Activated CD4-positive, alpha-beta T cell treated with anti-CD3 and anti-CD28 coated beads, Interleukin-2, amount 10 ng/mL, durations not matched to agents 7 days and 5 days (primary cell): ENCODE data around the gene MTFP1. TPM values are rescaled to one million over a fixed set of nuclear protein-coding genes. Genes with fewer than 3 reads are reported as not detected.
A peak's percentile ranks its signal among the peaks of the same experiment; 100 is the strongest.

ENCODE experiments used
- CTCF ChIA-PET: fragments of 350-600 bp; sonication (Branson Sonifier 250); formaldehyde crosslinking; loops from one replicate; lab custom pipeline; 2021; ENCODE audit warnings: antibody characterized with exemption; lab: Charles Lee
- POLR2A ChIA-PET: fragments of 350-600 bp; sonication (Branson Sonifier 250); formaldehyde crosslinking; loops from one replicate; lab custom pipeline; 2021; ENCODE audit warnings: antibody characterized with exemption; lab: Charles Lee
- DNase-seq: peaks from one replicate; pipeline ENCODE4 v3.0.0-alpha.2; 2020
- H3K27ac Mint-ChIP-seq: one replicate; pipeline ENCODE4 v1.8.0; 2021; ENCODE audit warnings: mild to moderate bottlenecking, moderate library complexity, mixed read lengths
- H3K27me3 Mint-ChIP-seq: one replicate; pipeline ENCODE4 v1.8.0; 2021; ENCODE audit warnings: mixed read lengths
- H3K36me3 Mint-ChIP-seq: one replicate; pipeline ENCODE4 v1.8.0; 2021; ENCODE audit warnings: low read depth, mixed read lengths
- H3K4me1 Mint-ChIP-seq: one replicate; pipeline ENCODE4 v1.8.0; 2021; ENCODE audit warnings: mixed read lengths
- H3K4me3 Mint-ChIP-seq: one replicate; pipeline ENCODE4 v1.8.0; 2021; ENCODE audit warnings: mild to moderate bottlenecking, moderate library complexity, mixed read lengths
- H3K9me3 Mint-ChIP-seq: one replicate; pipeline ENCODE4 v1.8.0; 2021; ENCODE audit warnings: mixed read lengths
- total RNA-seq, 2 experiments: library from RNA; stranded (reverse); gene quantifications; one replicate each; pipeline ENCODE4 v1.2.3, GENCODE V29; 2021

The MTFP1 gene
- total RNA-seq, 2 experiments from 2014 or later: 34.5 to 40.0 TPM

DNA sequence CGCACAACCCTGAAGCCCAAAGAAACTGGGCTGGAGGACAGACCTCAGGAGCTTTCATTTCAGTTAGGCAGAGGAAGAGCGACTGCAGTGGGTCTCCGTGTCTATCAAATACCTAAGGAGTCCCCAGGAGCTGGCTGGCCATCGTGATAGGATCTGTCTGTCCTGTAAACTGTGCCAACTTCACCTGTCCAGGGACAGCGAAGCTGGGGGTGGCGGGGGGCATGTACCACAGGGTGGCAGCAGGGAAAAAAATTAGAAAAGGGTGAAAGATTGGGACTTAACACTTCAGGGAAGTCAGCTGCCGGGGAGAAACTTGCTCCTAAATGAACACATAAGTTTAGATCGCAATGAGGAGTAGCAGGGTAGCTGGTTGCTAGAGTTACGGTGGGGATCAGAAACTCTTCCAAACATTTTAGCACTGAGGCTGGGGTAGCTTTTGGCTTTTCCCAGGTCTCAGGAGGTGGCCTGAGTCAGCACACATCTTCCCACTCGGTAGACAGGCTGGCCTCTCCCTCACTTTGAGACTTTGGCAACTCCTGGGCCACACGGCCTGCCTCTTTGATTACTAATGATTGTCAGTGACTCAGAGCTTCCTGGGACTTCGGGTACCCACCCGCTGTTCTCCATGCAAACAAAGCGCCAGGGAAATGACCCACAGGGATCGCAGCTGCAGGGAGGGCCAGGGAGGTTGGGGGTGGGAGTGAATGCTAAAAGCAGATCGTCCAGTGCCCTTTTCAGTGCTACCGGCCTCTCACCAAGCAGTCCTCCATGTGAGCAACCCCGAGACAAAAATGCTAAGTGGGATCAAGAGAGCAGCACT is 2.9 kb upstream of the MTFP1 start:
- CTCF ChIA-PET: interaction anchor here (0.5 to 7.4 kb wide), 11 partner anchors 8 to 1656 kb away, joined by 3 to 91 read pairs (median 10); partner anchors contain the start of genes CASTOR1, RNF215 and SEC14L2
- H3K4me1 Mint-ChIP-seq: peaks cover 62% of the 10 kb centered on the region

DNA sequence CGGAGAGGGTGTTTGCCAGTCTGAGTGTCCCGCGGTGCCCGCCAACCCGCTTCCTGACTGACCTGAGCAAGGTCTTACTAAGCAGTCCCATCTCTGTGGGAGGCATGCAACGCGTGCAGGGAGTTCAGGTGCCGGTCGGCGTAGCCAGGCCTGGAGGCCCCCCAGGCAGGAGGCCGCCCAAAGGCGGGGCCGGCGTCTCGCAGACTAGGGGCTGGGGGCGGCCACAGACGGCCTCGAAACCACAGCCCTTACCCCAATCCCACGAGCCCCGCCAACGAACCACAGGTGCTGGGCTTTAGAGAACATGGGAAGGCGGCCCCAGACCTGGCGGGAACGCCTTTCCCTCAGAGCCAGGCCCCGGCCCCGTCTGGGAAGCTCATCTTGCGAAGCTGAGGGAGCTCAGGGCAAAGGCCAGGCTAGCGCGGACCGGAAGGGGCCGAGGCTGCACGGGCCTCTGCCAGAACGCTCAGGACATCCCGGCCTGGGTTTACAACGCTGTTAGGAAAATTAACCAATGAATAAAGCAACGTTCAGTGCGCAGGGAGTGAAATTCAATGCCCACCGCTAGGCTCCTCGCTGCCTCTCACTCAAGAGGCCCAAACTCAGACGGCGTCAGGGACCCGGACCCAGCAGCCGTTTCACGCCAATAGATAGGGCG is 2.1 kb upstream of the MTFP1 start:
- peaks cover 63% of the 10 kb centered on the region for H3K4me1 Mint-ChIP-seq
- POLR2A ChIA-PET: interaction anchor here (0.7 to 1.0 kb wide), 2 partner anchors 21 to 245 kb away, joined by 3 read pairs; no protein-coding TSS in a partner anchor
- peaks cover 36% of the 10 kb centered on the region for H3K36me3 Mint-ChIP-seq
- H3K27me3 Mint-ChIP-seq: no peaks in the 10 kb centered on the region
- peak overlapping the region; percentile 99 for H3K27ac Mint-ChIP-seq
- CTCF ChIA-PET: interaction anchor here (0.8 to 7.4 kb wide), 13 partner anchors 9 to 135 kb away, joined by 3 to 91 read pairs (median 12); partner anchors contain the start of genes CASTOR1, CCDC157, RNF215 and SEC14L2
- peak; percentile 41 for DNase-seq
- peak overlapping the region; percentile 99 for H3K4me3 Mint-ChIP-seq
- H3K9me3 Mint-ChIP-seq: no peaks in the 10 kb centered on the region

More for the DNA sequence above, 2.9 kb upstream of the MTFP1 start:
- H3K36me3 Mint-ChIP-seq: peaks cover 38% of the 10 kb centered on the region
- POLR2A ChIA-PET: interaction anchor here (0.7 to 1.0 kb wide), 3 partner anchors 12 to 30 kb away, joined by 3 to 5 read pairs (median 3); no protein-coding TSS in a partner anchor
- no peaks in the 10 kb centered on the region for H3K27me3 Mint-ChIP-seq
- peak; percentile 12 for DNase-seq
- no peaks in the 10 kb centered on the region for H3K9me3 Mint-ChIP-seq
- H3K4me3 Mint-ChIP-seq: peak overlapping the region; percentile 99
- peak overlapping the region; percentile 99 for H3K27ac Mint-ChIP-seq

DNA sequence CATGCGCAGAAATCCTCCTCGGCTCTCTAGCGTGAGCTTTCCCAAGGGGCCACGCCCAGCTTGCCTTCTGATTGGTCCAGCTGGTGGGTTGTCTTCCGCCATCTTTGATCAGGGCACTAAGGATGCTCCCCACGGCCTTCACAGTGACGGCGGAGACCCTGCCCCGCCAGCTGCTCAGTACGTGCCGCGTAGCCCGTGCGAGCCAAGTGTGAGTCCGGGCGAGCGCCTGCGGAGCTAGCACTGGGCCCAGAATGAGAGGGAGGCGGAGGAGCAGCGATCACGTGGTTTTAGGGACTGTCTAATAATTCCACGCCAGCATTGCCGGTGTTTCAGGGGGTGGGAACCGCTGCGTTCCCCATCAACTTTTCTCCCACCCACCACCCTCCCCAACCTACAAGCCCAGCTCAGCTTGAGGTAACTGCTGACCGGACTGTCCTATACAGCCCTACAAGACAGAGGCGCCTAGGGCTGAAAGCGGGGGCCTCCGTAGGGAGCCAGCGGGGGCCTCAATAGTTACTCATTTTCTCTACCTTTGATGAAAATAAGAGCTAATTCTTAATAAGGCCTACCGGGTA is 1.5 kb upstream of the MTFP1 start:
- ChIA-PET CTCF (interaction anchor here (0.5 to 7.4 kb wide), 15 partner anchors 9 to 390 kb away, joined by 3 to 91 read pairs (median 6); partner anchors contain the start of genes CASTOR1, CCDC157, RNF215 and SEC14L2), POLR2A (interaction anchor here (0.7 to 1.0 kb wide), 3 partner anchors 21 to 246 kb away, joined by 3 read pairs; partner anchors contain the start of gene SEC14L2)
- Mint-ChIP-seq H3K27ac (peak overlapping the region; percentile 99), H3K27me3 (no peaks in the 10 kb centered on the region), H3K36me3 (peaks cover 38% of the 10 kb centered on the region), H3K4me1 (peaks cover 63% of the 10 kb centered on the region), H3K4me3 (peak overlapping the region; percentile 99), H3K9me3 (no peaks in the 10 kb centered on the region)
- peak; percentile 100 for DNase-seq

DNA sequence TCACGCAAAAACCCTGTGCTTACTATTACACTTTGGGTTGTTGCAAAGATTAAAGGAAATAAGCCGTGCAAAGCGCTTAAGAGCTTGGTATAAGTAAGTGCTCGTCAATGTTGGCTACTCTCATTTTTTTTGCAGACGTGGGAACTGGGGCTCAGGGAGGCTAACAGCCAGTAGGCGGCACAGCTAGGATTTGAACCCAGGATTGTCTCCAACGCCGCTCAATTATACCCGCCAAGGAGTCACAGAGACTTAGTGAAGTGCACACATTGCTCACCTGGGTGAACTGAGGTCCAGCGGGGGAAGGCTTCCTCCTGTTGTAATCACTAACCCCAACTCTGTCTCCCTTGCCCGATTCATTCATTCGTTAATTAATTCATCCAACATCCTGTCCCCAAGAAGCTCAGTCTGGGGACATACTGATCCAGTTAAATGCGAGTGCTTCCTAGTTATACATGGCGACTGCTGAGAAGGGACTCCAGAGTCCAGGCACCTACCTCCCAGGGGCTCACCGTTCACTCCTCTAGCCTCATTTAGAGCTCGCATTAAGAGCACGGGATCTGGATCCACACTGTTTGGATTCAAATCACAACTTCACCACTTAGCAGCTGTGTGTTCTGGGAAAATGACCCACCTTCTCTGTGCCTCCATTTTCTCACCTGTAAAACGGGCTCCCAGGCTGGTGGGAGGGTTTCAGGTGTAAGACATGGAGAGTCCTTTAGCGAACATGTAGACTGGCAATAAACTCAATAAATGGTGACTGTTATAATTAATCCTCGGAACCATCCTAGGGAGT is 838 bp upstream of the MTFP1 start:
- Mint-ChIP-seq H3K27ac (peak overlapping the region; percentile 99), H3K4me3 (peak overlapping the region; percentile 99), H3K4me1 (peaks cover 61% of the 10 kb centered on the region), H3K27me3 (no peaks in the 10 kb centered on the region), H3K9me3 (no peaks in the 10 kb centered on the region), H3K36me3 (peaks cover 35% of the 10 kb centered on the region)
- ChIA-PET CTCF (interaction anchor here (0.5 to 7.4 kb wide), 19 partner anchors 10 to 391 kb away, joined by 3 to 91 read pairs (median 6); partner anchors contain the start of genes CASTOR1, CCDC157, RNF215 and SEC14L2), POLR2A (interaction anchor here (0.7 to 1.0 kb wide), 2 partner anchors 15 to 28 kb away, joined by 3 to 4 read pairs; partner anchors contain the start of gene SEC14L2)
- DNase-seq: peak; percentile 40

- Mint-ChIP-seq H3K27ac (peak overlapping the region; percentile 92), H3K9me3 (no peaks in the 10 kb centered on the region), H3K27me3 (no peaks in the 10 kb centered on the region), H3K4me1 (peaks cover 60% of the 10 kb centered on the region), H3K4me3 (peak overlapping the region; percentile 99), H3K36me3 (peaks cover 37% of the 10 kb centered on the region)
- ChIA-PET POLR2A (interaction anchor here (0.7 to 1.0 kb wide), 2 partner anchors 15 to 29 kb away, joined by 3 to 4 read pairs; partner anchors contain the start of gene SEC14L2), CTCF (interaction anchor here (0.9 to 7.4 kb wide), 14 partner anchors 11 to 160 kb away, joined by 3 to 91 read pairs (median 7); partner anchors contain the start of genes CASTOR1, RNF215 and SEC14L2)
- DNase-seq: no peak
Measured at GRCh38 chr22:30425327-30425615, 297 bp upstream of the MTFP1 start.

DNA sequence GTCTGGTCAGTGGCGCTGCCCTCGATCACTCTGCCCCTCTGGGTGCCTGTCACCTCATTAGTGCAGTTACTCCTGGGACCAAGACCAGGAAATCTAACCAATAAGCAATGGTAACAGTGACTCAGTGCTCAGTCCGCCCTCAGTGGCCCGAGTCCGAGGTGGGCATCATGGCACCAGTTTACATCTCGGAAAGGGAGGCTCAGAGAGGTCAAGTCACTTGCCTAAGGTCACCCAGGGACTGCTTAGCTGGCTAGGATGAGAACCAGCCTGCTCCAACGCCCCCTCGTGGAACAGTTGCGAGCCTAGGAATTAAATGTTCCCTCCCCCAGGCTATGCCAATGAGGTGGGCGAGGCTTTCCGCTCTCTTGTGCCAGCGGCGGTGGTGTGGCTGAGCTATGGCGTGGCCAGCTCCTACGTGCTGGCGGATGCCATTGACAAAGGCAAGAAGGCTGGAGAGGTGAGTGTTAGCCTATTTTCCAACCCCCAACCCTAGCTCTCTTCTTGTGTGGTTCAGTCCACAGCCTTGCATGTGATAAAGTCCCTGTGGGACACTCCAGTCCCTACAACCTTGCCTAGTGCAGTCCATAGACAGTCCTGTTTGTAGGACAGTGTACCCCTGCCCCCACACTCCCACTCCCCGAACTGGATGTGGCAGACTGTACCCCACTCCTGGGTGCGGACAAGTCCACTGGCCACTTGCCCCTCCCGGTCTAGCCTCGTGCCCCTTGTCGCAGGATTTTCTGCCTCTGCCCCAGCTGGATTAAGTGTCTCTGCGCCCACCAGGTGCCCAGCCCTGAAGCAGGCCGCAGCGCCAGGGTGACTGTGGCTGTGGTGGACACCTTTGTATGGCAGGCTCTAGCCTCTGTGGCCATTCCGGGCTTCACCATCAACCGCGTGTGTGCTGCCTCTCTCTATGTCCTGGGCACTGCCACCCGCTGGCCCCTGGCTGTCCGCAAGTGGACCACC is 1.1 kb downstream of the MTFP1 start:
- CTCF ChIA-PET: interaction anchor here (0.5 to 7.4 kb wide), 18 partner anchors 8 to 162 kb away, joined by 3 to 91 read pairs (median 4); partner anchors contain the start of gene SEC14L2
- Mint-ChIP-seq H3K27me3 (no peaks in the 10 kb centered on the region), H3K4me3 (peak overlapping the region; percentile 99), H3K4me1 (peaks cover 46% of the 10 kb centered on the region), H3K36me3 (peaks cover 35% of the 10 kb centered on the region), H3K27ac (peak overlapping the region; percentile 92), H3K9me3 (no peaks in the 10 kb centered on the region)
- peak; percentile 90 for DNase-seq
- POLR2A ChIA-PET: no interaction called here

GRCh38 chr22:30427871-30428270 is 2.3 kb downstream of the MTFP1 start:
- POLR2A ChIA-PET: no interaction called here
- Mint-ChIP-seq H3K27me3 (no peaks in the 10 kb centered on the region), H3K36me3 (peaks cover 30% of the 10 kb centered on the region), H3K9me3 (no peaks in the 10 kb centered on the region), H3K4me1 (peaks cover 34% of the 10 kb centered on the region), H3K27ac (no peak overlapping the region), H3K4me3 (no peak overlapping the region)
- CTCF ChIA-PET: interaction anchor here (1.5 to 7.4 kb wide), 4 partner anchors 8 to 48 kb away, joined by 5 to 91 read pairs (median 6); no protein-coding TSS in a partner anchor
- DNase-seq: no peak

GRCh38 chr22:30429887-30430286 is 4.3 kb downstream of the MTFP1 start:
- H3K36me3 Mint-ChIP-seq: peaks cover 33% of the 10 kb centered on the region
- ChIA-PET CTCF (interaction anchor here (0.6 to 2.7 kb wide), 5 partner anchors 38 to 1551 kb away, joined by 3 to 11 read pairs (median 4); partner anchors contain the start of gene RNF215), POLR2A (no interaction called here)
- peaks cover 33% of the 10 kb centered on the region for H3K4me1 Mint-ChIP-seq
- H3K9me3 Mint-ChIP-seq: no peaks in the 10 kb centered on the region
- H3K4me3 Mint-ChIP-seq: no peak overlapping the region
- no peaks in the 10 kb centered on the region for H3K27me3 Mint-ChIP-seq
- no peak for DNase-seq
- no peak overlapping the region for H3K27ac Mint-ChIP-seq

DNA sequence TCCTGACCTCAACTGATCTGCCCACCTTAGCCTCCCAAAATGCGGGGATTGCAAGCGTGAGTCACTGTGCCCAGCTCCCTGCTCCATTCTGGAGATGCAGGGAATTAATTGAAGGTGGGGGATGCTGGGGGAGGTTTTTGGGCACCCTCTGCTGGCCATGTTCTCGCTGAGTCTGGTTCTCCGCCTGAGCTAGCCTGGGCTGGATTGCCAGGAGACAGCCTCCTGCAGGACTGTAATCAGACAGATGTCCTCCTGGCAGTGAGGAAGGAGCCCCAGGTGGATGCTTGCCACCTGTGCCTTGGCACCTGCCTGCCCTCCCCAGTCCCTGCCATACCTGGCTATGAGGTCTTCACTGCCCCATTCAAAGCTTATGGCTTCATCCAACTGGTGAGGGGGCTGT is 5.4 kb downstream of the MTFP1 start:
- no peak for DNase-seq
- POLR2A ChIA-PET: interaction anchor here (0.5 kb wide), 1 partner anchor 599 kb away, joined by 3 read pairs; no protein-coding TSS in a partner anchor

DNA sequence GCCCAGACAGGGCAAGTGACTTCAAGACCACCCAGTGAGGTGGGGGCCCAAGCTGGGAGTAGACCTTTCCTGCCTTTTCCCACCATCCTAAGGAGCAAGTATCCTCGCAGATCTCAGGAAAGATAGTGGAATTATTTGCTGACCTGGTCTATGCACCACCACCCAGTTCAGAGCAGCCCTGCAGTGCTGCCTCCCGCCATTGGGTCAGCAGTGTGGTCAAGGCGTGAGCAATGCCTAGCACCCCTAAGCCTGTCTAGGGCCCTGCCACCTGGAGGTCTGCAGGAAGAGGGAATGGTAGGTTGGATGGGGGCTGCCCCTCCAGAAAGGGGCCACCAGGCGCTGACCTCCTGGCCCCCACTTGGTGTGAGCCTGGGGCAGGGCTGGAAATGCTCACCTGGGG is 6.5 kb downstream of the MTFP1 start:
- H3K4me3 Mint-ChIP-seq: no peak overlapping the region
- peaks cover 36% of the 10 kb centered on the region for H3K36me3 Mint-ChIP-seq
- CTCF ChIA-PET: interaction anchor here (1.8 to 11.3 kb wide), 3 partner anchors 7 to 13 kb away, joined by 4 to 91 read pairs (median 5); partner anchors contain the start of gene MTFP1
- H3K9me3 Mint-ChIP-seq: peaks cover 5% of the 10 kb centered on the region
- H3K27ac Mint-ChIP-seq: no peak overlapping the region
- peaks cover 29% of the 10 kb centered on the region for H3K4me1 Mint-ChIP-seq
- POLR2A ChIA-PET: no interaction called here
- peaks cover 2% of the 10 kb centered on the region for H3K27me3 Mint-ChIP-seq
- DNase-seq: no peak

More for the DNA sequence above, 5.4 kb downstream of the MTFP1 start:
- CTCF ChIA-PET: interaction anchor here (1.2 to 11.3 kb wide), 5 partner anchors 6 to 143 kb away, joined by 4 to 91 read pairs (median 5); partner anchors contain the start of genes MTFP1 and RNF215
- Mint-ChIP-seq H3K4me3 (no peak overlapping the region), H3K27ac (no peak overlapping the region), H3K36me3 (peaks cover 42% of the 10 kb centered on the region), H3K4me1 (peaks cover 37% of the 10 kb centered on the region), H3K9me3 (peaks cover 5% of the 10 kb centered on the region), H3K27me3 (no peaks in the 10 kb centered on the region)
